NCI-H146 (cell line): ENCODE measurements around the gene ZFYVE28.

ENCODE experiments used
- DNase-seq: peaks from one replicate; lab custom pipeline; 2025; lab: John Stamatoyannopoulos, UW

ZFYVE28 gene

DNA sequence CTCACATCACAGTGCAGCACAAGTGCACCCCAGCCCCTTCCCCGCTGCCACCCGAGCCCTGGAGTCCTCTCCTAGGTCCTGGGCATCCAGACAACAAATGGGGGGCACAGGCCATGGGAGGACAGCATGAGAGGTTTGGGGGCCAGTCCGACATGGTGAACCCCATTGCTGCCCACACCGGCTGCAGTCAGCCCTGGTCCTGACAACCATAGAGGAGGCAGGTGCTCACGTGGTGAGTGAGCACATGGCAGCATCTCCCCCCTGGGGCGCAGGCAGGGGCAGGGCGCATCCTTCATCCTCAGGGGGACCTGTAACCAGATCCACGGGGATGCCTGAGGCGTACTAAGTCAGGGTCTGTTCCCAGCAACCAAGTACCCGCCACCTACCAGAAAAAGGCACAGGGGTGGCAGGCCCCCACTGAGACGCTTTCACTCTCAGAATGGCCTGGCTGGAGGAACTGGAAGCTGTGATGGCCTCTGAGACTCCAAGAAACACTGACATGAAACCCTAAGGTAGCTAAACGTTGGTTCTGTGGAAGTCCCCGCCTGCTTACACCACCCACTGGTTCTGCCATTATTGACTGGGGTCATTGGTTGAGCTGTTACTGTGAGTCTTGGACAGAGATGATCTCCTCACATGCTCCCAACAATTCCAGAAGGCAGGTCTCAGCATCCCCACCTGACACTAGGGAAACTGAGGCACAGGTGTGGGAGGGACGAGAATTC lies 6.5 kb downstream of the ZFYVE28 start:
- no peak for DNase-seq

- no peak for DNase-seq
These were observed 9.1 kb downstream of the ZFYVE28 start for GRCh38 chr4:2409381-2409783.

GRCh38 chr4:2408976-2409375 lies 9.5 kb downstream of the ZFYVE28 start:
- DNase-seq: no peak

- DNase-seq: no peak
These were observed 10.0 kb downstream of the ZFYVE28 start for GRCh38 chr4:2408401-2408958.

DNA sequence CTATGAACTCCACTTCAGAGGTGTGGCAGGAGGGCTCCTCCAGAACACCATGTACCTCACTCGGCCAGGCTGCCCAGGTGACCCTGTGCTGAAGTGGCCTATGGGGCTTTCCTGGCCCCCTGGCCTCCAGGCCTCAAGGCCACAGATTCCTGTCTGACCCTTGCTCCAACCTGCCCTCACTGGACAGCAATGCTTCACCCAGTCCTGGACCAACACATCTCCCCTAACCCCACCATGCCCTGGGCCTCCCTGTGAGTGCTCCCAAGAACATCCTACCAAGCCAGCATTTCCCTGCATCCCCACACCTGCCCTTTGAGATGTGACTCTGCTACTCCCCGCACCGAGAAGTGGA lies 10.5 kb downstream of the ZFYVE28 start:
- DNase-seq: no peak

- no peak for DNase-seq
These were observed 11.5 kb downstream of the ZFYVE28 start for GRCh38 chr4:2406920-2407319.

- DNase-seq: no peak
These were observed 12.0 kb downstream of the ZFYVE28 start for GRCh38 chr4:2406406-2406805.

DNA sequence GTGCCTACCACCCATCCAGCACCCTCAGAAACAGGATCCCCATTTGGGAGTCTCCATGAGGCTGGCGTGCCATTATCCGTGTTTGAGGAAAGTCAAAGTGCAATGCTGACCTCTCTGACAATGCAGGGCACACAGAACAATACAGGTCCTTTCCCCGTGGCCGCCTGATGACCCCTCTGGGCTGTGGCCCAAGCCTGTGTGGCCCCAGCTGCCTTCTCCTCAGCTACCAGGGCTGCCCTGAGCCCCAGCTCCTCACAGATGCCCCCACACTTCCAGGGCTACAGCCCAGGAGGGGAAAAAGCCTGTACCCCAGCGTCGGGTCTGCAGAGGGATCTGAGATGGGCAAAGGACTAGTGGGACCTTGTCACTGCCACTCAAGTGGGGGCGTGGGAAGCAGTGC lies 15.5 kb downstream of the ZFYVE28 start:
- DNase-seq: no peak

GRCh38 chr4:2402048-2402842 lies 16.2 kb downstream of the ZFYVE28 start:
- peak; percentile 81 for DNase-seq

- DNase-seq: no peak
These were observed 16.8 kb downstream of the ZFYVE28 start for GRCh38 chr4:2401610-2401983.

GRCh38 chr4:2400841-2401609 lies 17.4 kb downstream of the ZFYVE28 start:
- DNase-seq: no peak

GRCh38 chr4:2399631-2400190 lies 18.7 kb downstream of the ZFYVE28 start:
- no peak for DNase-seq

DNA sequence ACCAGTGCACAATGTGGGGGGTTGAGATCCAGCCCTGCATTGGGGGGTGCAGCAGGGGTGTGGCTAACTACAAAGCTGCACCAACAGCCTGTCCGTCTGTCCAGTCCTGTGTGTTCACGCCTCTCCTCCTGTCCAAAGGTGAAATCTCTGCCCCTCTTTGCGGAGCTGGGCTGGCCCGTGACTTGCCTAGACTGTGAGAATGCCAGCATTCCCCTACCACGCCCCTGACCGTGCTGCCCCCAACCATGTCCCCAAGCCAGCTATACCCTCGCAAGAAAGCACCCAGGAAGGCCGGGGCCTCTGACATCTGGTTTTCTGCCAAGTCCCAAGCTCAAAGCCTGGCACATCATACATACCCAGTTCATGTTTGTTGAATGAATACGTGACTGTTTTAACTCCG lies 19.2 kb downstream of the ZFYVE28 start:
- DNase-seq: no peak

- DNase-seq: no peak
These were observed 20.7 kb downstream of the ZFYVE28 start for GRCh38 chr4:2397596-2398379.

- no peak for DNase-seq
These were observed 21.6 kb downstream of the ZFYVE28 start for GRCh38 chr4:2396781-2397368.

GRCh38 chr4:2395584-2395983 lies 22.9 kb downstream of the ZFYVE28 start:
- no peak for DNase-seq

DNA sequence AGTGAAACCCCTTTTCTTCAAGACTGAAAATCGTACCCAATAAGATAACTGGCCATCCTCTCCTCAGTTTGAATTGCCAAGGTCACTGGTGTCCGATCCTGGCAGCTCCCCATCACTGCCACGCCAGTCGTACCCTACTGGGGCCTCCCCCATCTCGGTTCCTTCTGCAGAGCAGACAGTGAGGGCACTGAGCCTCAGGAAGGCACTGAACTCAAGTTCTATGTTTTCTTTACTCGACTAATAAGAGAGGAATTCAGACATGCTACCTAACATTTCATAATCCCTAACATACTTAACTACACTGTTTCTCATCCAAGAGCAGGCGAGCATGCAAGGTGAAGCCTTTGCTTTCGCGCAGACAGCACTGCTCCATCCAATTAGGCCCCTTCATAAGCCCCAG lies 23.4 kb downstream of the ZFYVE28 start:
- no peak for DNase-seq

GRCh38 chr4:2394528-2394927 lies 23.9 kb downstream of the ZFYVE28 start:
- no peak for DNase-seq

DNA sequence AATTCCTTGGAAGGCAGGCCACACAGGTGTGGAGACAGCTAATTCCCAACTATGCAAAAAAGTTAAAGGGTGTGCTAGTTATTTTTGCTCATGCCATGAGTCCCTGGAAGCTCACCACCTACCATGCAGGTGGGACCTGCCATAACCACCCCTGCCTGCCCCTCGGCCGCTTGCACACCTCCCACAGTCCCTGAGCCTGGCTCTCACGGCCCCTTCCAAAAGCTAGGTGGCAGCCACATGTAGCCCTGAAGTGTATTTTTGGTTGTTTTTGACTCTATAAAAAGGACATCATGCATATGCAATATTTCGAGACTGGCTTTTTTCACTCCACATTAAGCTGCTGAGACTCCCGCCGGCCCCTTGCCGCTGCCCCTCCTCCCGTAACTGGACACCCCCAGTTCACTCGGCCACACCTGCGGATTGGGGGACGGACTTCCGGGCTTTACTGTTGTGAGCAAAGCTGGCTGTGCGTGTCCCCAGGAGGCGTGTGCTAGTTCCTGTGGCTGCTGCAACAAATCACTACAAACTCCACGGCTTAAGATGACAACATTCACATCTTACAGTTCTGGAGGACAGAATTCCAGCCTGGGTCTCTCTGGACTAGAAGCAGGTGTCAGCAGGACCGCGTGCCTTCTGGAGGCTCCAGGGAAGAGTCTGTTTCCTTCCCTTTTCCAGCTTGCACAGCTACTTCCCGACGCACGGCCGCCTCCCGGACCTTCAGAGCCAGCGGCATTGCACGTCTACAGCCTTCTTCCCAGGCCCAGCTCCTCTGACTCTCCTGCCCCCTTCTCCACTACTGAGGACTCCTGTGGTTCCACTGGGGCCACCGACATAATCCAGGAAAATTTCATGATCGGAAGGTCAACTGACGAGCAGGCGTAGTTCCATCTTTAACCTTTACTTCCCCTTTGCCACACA lies 24.8 kb downstream of the ZFYVE28 start:
- peak; percentile 57 for DNase-seq
